Stomach (tissue), 4 donors: ENCODE measurements around the gene MFAP1.

Experiments used
- EP300 ChIP-seq: sonication (generic); formaldehyde crosslinking; IDR thresholded peaks from one replicate; pipeline ENCODE4 v1.6.1; 2017; ENCODE audit warnings: antibody characterized with exemption
- POLR2A ChIP-seq, 4 donors: fragments of 450-650 bp; IDR thresholded peaks; one replicate each; pipeline ENCODE4 v1.6.1; 2016; ENCODE audit warnings: antibody characterized with exemption in 4 of 4, control low read depth in 2 of 4, mild to moderate bottlenecking in 1 of 4, moderate library complexity in 1 of 4
- TF ChIP-seq, protein P1 (sequence below), 7 experiments: fragments of 450-650 bp in 4 of 7; fragments of 200-600 bp in 3 of 7; sonication (generic) in 3 of 7; IDR thresholded peaks; one replicate each; pipeline ENCODE4 v1.5.1; 2016 to 2019; ENCODE audit warnings: antibody characterized with exemption in 7 of 7, control low read depth in 2 of 7, mild to moderate bottlenecking in 1 of 7

GRCh38 chr15:43795997-43796396 lies 28.5 kb downstream of the MFAP1 start:
- TF ChIP-seq, protein P1, sequence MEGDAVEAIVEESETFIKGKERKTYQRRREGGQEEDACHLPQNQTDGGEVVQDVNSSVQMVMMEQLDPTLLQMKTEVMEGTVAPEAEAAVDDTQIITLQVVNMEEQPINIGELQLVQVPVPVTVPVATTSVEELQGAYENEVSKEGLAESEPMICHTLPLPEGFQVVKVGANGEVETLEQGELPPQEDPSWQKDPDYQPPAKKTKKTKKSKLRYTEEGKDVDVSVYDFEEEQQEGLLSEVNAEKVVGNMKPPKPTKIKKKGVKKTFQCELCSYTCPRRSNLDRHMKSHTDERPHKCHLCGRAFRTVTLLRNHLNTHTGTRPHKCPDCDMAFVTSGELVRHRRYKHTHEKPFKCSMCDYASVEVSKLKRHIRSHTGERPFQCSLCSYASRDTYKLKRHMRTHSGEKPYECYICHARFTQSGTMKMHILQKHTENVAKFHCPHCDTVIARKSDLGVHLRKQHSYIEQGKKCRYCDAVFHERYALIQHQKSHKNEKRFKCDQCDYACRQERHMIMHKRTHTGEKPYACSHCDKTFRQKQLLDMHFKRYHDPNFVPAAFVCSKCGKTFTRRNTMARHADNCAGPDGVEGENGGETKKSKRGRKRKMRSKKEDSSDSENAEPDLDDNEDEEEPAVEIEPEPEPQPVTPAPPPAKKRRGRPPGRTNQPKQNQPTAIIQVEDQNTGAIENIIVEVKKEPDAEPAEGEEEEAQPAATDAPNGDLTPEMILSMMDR (IDR thresholded peaks at IDR 0.05), result no peak
- no peak for TF ChIP-seq POLR2A (IDR thresholded peaks at IDR 0.05)
- no peak for TF ChIP-seq EP300
